ENCODE results near the gene TMPO. TPM values are rescaled to one million over a fixed set of nuclear protein-coding genes. Genes with fewer than 3 reads are reported as not detected.

Gene TMPO
- total RNA-seq, 1 experiment from 2014 or later, result 176 TPM

GRCh38 chr12:98593351-98594049 lies 78.1 kb downstream of the TMPO start, which contains the start of gene SLC25A3 (continued):
- TF ChIP-seq ATF1 (CRISPR knock-in tag; IDR thresholded peaks at IDR 0.05) (peak; percentile 44; the same call in 1 of the 2 replicates), JAZF1 (CRISPR knock-in tag; IDR thresholded peaks at IDR 0.05) (no peak), NR2C2 (CRISPR knock-in tag; IDR thresholded peaks at IDR 0.05) (no peak), ZNF219 (CRISPR knock-in tag; IDR thresholded peaks at IDR 0.05; ENCODE audit: borderline replicate concordance) (peak; percentile 90; the same call in 1 of the 2 replicates), HMGA2 (CRISPR knock-in tag; IDR thresholded peaks at IDR 0.05) (no peak), ZBTB43 (CRISPR knock-in tag; IDR thresholded peaks at IDR 0.05) (peak; percentile 71; the same call in 1 of the 2 replicates), JUN (CRISPR knock-in tag; IDR thresholded peaks at IDR 0.05) (peak; percentile 84), FOXJ3 (CRISPR knock-in tag; IDR thresholded peaks at IDR 0.05; ENCODE audit: borderline replicate concordance) (no peak), ZNF138 (CRISPR knock-in tag; conservative IDR thresholded peaks at IDR 0.05) (no peak), ZNF281 (CRISPR knock-in tag; IDR thresholded peaks at IDR 0.05) (no peak), NFE2L1 (CRISPR knock-in tag; IDR thresholded peaks at IDR 0.05) (peak; percentile 78; the same call in 1 of the 2 replicates), MYBL2 (CRISPR knock-in tag; IDR thresholded peaks at IDR 0.05) (peak; percentile 74; the same call in 1 of the 2 replicates)

- POLR2A ChIA-PET, result interaction anchor here (0.5 to 2.0 kb wide), 6 partner anchors 10 to 180 kb away, joined by 3 to 8 read pairs (median 4); partner anchors contain the start of genes APAF1, IKBIP and TMPO
- CTCF ChIA-PET, result interaction anchor here (1.0 to 2.5 kb wide), 5 partner anchors 22 to 404 kb away, joined by 5 to 20 read pairs (median 7); no protein-coding TSS in a partner anchor
- no peak for ATAC-seq
- DNase-seq (ENCODE audit: low spot score), result no peak
- peak overlapping the region; percentile 98 for H3K4me3 Mint-ChIP-seq
- H3K36me3 Mint-ChIP-seq, result peaks cover 50% of the 10 kb centered on the region
- peak overlapping the region; percentile 99 for H3K27ac Mint-ChIP-seq
- H3K4me1 Mint-ChIP-seq, result peaks cover 22% of the 10 kb centered on the region
- H3K9me3 Mint-ChIP-seq, result no peaks in the 10 kb centered on the region
- H3K27me3 Mint-ChIP-seq (ENCODE audit: low read depth), result no peaks in the 10 kb centered on the region
- TF ChIP-seq ZNF232 (CRISPR knock-in tag; IDR thresholded peaks at IDR 0.05) (no peak), RELA (CRISPR knock-in tag; IDR thresholded peaks at IDR 0.05; ENCODE audit: borderline replicate concordance) (peak; percentile 42; the same call in 1 of the 2 replicates), ZBTB21 (CRISPR knock-in tag; IDR thresholded peaks at IDR 0.05; ENCODE audit: borderline replicate concordance) (no peak), MLX (CRISPR knock-in tag; IDR thresholded peaks at IDR 0.05) (peak; percentile 40; the same call in 1 of the 2 replicates), HMGXB4 (CRISPR knock-in tag; IDR thresholded peaks at IDR 0.05) (peak; percentile 50; the same call in 1 of the 2 replicates), USF1 (CRISPR knock-in tag; IDR thresholded peaks at IDR 0.05) (no peak)
These were observed 78.9 kb downstream of the TMPO start for GRCh38 chr12:98594050-98594835.

Data from WTC11 (cell line).